Suppressor macrophage treated with lipopolysaccharide for 4 hours (primary cell): ENCODE measurements around the gene CABCOCO1.

Experiments used
- DNase-seq: peaks from one replicate; pipeline ENCODE4 v3.0.0-alpha.2; 2020

CABCOCO1 gene

GRCh38 chr10:61662794-61663259 lies at the start of gene CABCOCO1:
TSS of gene CABCOCO1 (plus strand) at chr10:61662929. CDS start at chr10:61662973, 44 bp downstream.
- DNase-seq = peak; percentile 3

- no peak for DNase-seq
Observed at GRCh38 chr10:61613665-61614064, 49.1 kb upstream of the CABCOCO1 start.

- DNase-seq = no peak
Observed at GRCh38 chr10:61616611-61617010, 46.1 kb upstream of the CABCOCO1 start.

- DNase-seq = no peak
Observed at GRCh38 chr10:61617180-61617579, 45.5 kb upstream of the CABCOCO1 start.

- no peak for DNase-seq
Observed at GRCh38 chr10:61617586-61617985, 45.1 kb upstream of the CABCOCO1 start.

- DNase-seq = no peak
Observed at GRCh38 chr10:61618388-61618961, 44.3 kb upstream of the CABCOCO1 start.

GRCh38 chr10:61620506-61620905 lies 42.2 kb upstream of the CABCOCO1 start:
- no peak for DNase-seq

GRCh38 chr10:61621605-61622051 lies 41.1 kb upstream of the CABCOCO1 start:
- DNase-seq = no peak

GRCh38 chr10:61623161-61623560 lies 39.6 kb upstream of the CABCOCO1 start:
- DNase-seq = no peak

- no peak for DNase-seq
Observed at GRCh38 chr10:61626209-61626608, 36.5 kb upstream of the CABCOCO1 start.

GRCh38 chr10:61627266-61627665 lies 35.5 kb upstream of the CABCOCO1 start:
- DNase-seq = no peak

- DNase-seq = no peak
Observed at GRCh38 chr10:61628151-61628874, 34.4 kb upstream of the CABCOCO1 start.

GRCh38 chr10:61628875-61629513 lies 33.7 kb upstream of the CABCOCO1 start:
- no peak for DNase-seq

GRCh38 chr10:61629576-61629975 lies 33.2 kb upstream of the CABCOCO1 start:
- no peak for DNase-seq

- DNase-seq = no peak
Observed at GRCh38 chr10:61632057-61632670, 30.6 kb upstream of the CABCOCO1 start.

- no peak for DNase-seq
Observed at GRCh38 chr10:61633665-61634064, 29.1 kb upstream of the CABCOCO1 start.

GRCh38 chr10:61634746-61635145 lies 28.0 kb upstream of the CABCOCO1 start:
- no peak for DNase-seq

- no peak for DNase-seq
Observed at GRCh38 chr10:61635471-61635870, 27.3 kb upstream of the CABCOCO1 start.

- no peak for DNase-seq
Observed at GRCh38 chr10:61635932-61636331, 26.8 kb upstream of the CABCOCO1 start.

- no peak for DNase-seq
Observed at GRCh38 chr10:61639952-61640351, 22.8 kb upstream of the CABCOCO1 start.

GRCh38 chr10:61640856-61641255 lies 21.9 kb upstream of the CABCOCO1 start:
- no peak for DNase-seq

GRCh38 chr10:61642150-61642571 lies 20.6 kb upstream of the CABCOCO1 start:
- no peak for DNase-seq

GRCh38 chr10:61642676-61643075 lies 20.1 kb upstream of the CABCOCO1 start:
- no peak for DNase-seq
